HCT116 (cell line): ENCODE measurements around the gene ZNF423. TPM values are rescaled to one million over a fixed set of nuclear protein-coding genes. Genes with fewer than 3 reads are reported as not detected.

Experiments used
- ATAC-seq: fragments of 200-7000 bp; cut with Tn5 transposase; 2 replicates; pipeline ENCODE4 v1.9.1; 2020; ENCODE audit warnings: mild to moderate bottlenecking, moderate library complexity
- BruUV-seq: library from RNA; stranded (reverse); fragments of 400-500 nt; replicated peaks from 2 replicates; lab custom pipeline; 2021; lab: Mats Ljungman, UMichigan
- CTCF ChIA-PET: fragments of 300-600 bp; sonication (Branson Sonifier 250); formaldehyde crosslinking; loops from one replicate; lab custom pipeline; 2021; ENCODE audit warnings: antibody characterized with exemption; lab: Charles Lee
- POLR2A ChIA-PET: fragments of 300-600, 350-600 bp; sonication (Branson Sonifier 250); formaldehyde crosslinking; loops from one replicate; lab custom pipeline; 2021; ENCODE audit warnings: antibody characterized with exemption; lab: Charles Lee
- RAD21 ChIA-PET, 2 experiments: fragments of 300-600 bp; sonication (Branson Sonifier 250); formaldehyde crosslinking; loops; one replicate each; lab custom pipeline; 2023; ENCODE audit warnings: low total read pairs in 2 of 2; ENCODE audit not compliant: uncharacterized antibody in 2 of 2, unreplicated experiment in 2 of 2, low non-redundant PET in 1 of 2; lab: Charles Lee
- DNase-seq: peaks from one replicate; pipeline ENCODE4 v3.0.0-alpha.2; 2010; ENCODE audit warnings: low read depth, low spot score
- H2AFZ ChIP-seq: fragments of 200-600 bp; shearing (Covaris generic), sonication (generic); 2 replicates; pipeline ENCODE4 v1.6.1; 2017; ENCODE audit warnings: low read depth, mixed run types, mixed read lengths, antibody characterized with exemption, low read length; ENCODE audit not compliant: poor library complexity, severe bottlenecking
- H3K27ac ChIP-seq: 2 replicates; pipeline ENCODE4 v1.5.1; 2012; ENCODE audit warnings: low read depth, low read length
- H3K27me3 ChIP-seq: fragments of 200-600 bp; sonication (generic); 2 replicates; pipeline ENCODE4 v1.6.1; 2016; ENCODE audit warnings: mixed run types, low read length, mixed read lengths; ENCODE audit not compliant: insufficient read depth
- H3K36me3 ChIP-seq, 2 experiments: fragments of 200-500 bp in 1 of 2; fragments of 200-600 bp in 1 of 2; sonication (Bioruptor generic) in 1 of 2; sonication (generic) in 1 of 2; 2 replicates each; pipeline versions ENCODE4 v1.5.1 to v1.6.1; 2014 to 2016; ENCODE audit warnings: low read length in 2 of 2, inconsistent platforms in 1 of 2, mixed read lengths in 1 of 2, mixed run types in 1 of 2; ENCODE audit not compliant: insufficient read depth in 2 of 2, control insufficient read depth in 1 of 2
- H3K4me1 ChIP-seq, 2 experiments: fragments of 200-600 bp in 1 of 2; sonication (generic) in 1 of 2; 2 replicates each; pipeline versions ENCODE4 v1.5.1 to v1.6.1; 2012 to 2017; ENCODE audit warnings: low read length in 2 of 2, inconsistent platforms in 1 of 2, mild to moderate bottlenecking in 1 of 2, mixed read lengths in 1 of 2, mixed run types in 1 of 2, moderate library complexity in 1 of 2; ENCODE audit not compliant: insufficient read depth in 2 of 2, control insufficient read depth in 1 of 2
- H3K4me2 ChIP-seq: fragments of 200-600 bp; sonication (generic); 2 replicates; pipeline ENCODE4 v1.6.1; 2017; ENCODE audit warnings: mixed run types, low read length, mixed read lengths
- H3K4me3 ChIP-seq, 2 experiments: fragments of 200-600 bp in 1 of 2; sonication (generic) in 1 of 2; replicated peaks in 1 of 2; 2 replicates each; pipeline ENCODE4 v1.5.1; 2011 to 2016; ENCODE audit warnings: low read length in 2 of 2, control low read depth in 1 of 2, low read depth in 1 of 2, mild to moderate bottlenecking in 1 of 2, mixed read lengths in 1 of 2, mixed run types in 1 of 2
- H3K79me2 ChIP-seq: fragments of 200-600 bp; sonication (generic); 2 replicates; pipeline ENCODE4 v1.6.1; 2017; ENCODE audit warnings: mild to moderate bottlenecking, mixed run types, low read length, moderate library complexity, mixed read lengths; ENCODE audit not compliant: insufficient read depth
- H3K9ac ChIP-seq: fragments of 200-600 bp; sonication (generic); 2 replicates; pipeline ENCODE4 v1.6.1; 2016; ENCODE audit warnings: low read length, mixed read lengths
- H3K9me2 ChIP-seq: fragments of 200-600 bp; sonication (generic), shearing (Covaris generic); 2 replicates; pipeline ENCODE4 v1.6.1; 2017; ENCODE audit warnings: mixed run types, mild to moderate bottlenecking, moderate library complexity; ENCODE audit not compliant: insufficient read depth
- H3K9me3 ChIP-seq, 2 experiments: fragments of 200-500 bp in 1 of 2; fragments of 200-600 bp in 1 of 2; sonication (Bioruptor generic) in 1 of 2; sonication (generic) in 1 of 2; 2 replicates each; pipeline ENCODE4 v1.6.1; 2014 to 2017; ENCODE audit warnings: low read length in 2 of 2, mixed read lengths in 2 of 2, inconsistent platforms in 1 of 2, low read depth in 1 of 2, mild to moderate bottlenecking in 1 of 2, mixed run types in 1 of 2, moderate library complexity in 1 of 2; ENCODE audit not compliant: control insufficient read depth in 1 of 2, insufficient read depth in 1 of 2
- H4K20me1 ChIP-seq: fragments of 200-600 bp; sonication (generic), shearing (Covaris generic); 2 replicates; pipeline ENCODE4 v1.6.1; 2017; ENCODE audit warnings: mixed run types, mild to moderate bottlenecking, moderate library complexity; ENCODE audit not compliant: insufficient read depth
- CBX3 ChIP-seq: IDR thresholded peaks from 2 replicates; pipeline ENCODE4 v1.6.1; 2012; ENCODE audit warnings: low read depth
- CEBPB ChIP-seq: IDR thresholded peaks from 2 replicates; pipeline ENCODE4 v1.6.1; 2012; ENCODE audit warnings: low read depth
- ELF1 ChIP-seq: IDR thresholded peaks from 2 replicates; pipeline ENCODE4 v1.6.1; 2012; ENCODE audit warnings: low read depth, borderline replicate concordance
- EZH2phosphoT487 ChIP-seq: fragments of 200-600 bp; IDR thresholded peaks from 2 replicates; pipeline ENCODE4 v1.6.1; 2018; ENCODE audit warnings: antibody characterized with exemption, borderline replicate concordance
- JUND ChIP-seq: IDR thresholded peaks from 2 replicates; pipeline ENCODE4 v1.6.1; 2012
- POLR2A ChIP-seq: IDR thresholded peaks from 2 replicates; pipeline ENCODE4 v1.7.0; 2011; ENCODE audit warnings: borderline replicate concordance; ENCODE audit not compliant: insufficient read depth, insufficient read length; ENCODE audit errors: extremely low read depth
- RAD21 ChIP-seq: IDR thresholded peaks from 2 replicates; pipeline ENCODE4 v1.6.1; 2012; ENCODE audit warnings: low read depth, mild to moderate bottlenecking
- REST ChIP-seq: IDR thresholded peaks from 2 replicates; pipeline ENCODE4 v1.6.1; 2012; ENCODE audit warnings: low read depth
- SIN3A ChIP-seq: IDR thresholded peaks from 2 replicates; pipeline ENCODE4 v1.6.1; 2012; ENCODE audit warnings: low read depth
- SRF ChIP-seq: IDR thresholded peaks from 2 replicates; pipeline ENCODE4 v1.6.1; 2012; ENCODE audit warnings: low read depth
- TCF7L2 ChIP-seq: IDR thresholded peaks from 2 replicates; pipeline ENCODE4 v1.7.0; 2011; ENCODE audit warnings: borderline replicate concordance, inconsistent platforms; ENCODE audit not compliant: insufficient read depth, insufficient read length; ENCODE audit errors: extremely low read depth
- YY1 ChIP-seq: IDR thresholded peaks from 2 replicates; pipeline ENCODE4 v1.6.1; 2011; ENCODE audit warnings: low read length, low read depth, moderate library complexity, mild to moderate bottlenecking; ENCODE audit not compliant: insufficient replicate concordance; ENCODE audit errors: extremely low read depth
- ZBTB33 ChIP-seq: IDR thresholded peaks from 2 replicates; pipeline ENCODE4 v1.6.1; 2011; ENCODE audit warnings: mild to moderate bottlenecking, low read length, moderate library complexity; ENCODE audit not compliant: insufficient replicate concordance; ENCODE audit errors: extremely low read depth
- ZFX ChIP-seq: fragments of 450-650 bp; IDR thresholded peaks from 2 replicates; pipeline ENCODE4 v1.6.1; 2017
- intact Hi-C: fragments of 100-400 bp; cut with micrococcal nuclease; formaldehyde crosslinking; loops from 2 replicates; pipeline ENCODE4 v1.10.0; 2022
- total RNA-seq: library from RNA; stranded (reverse); gene quantifications from one replicate; pipeline ENCODE4 v1.2.1, GENCODE V29; 2021; ENCODE audit not compliant: unreplicated experiment
- TF ChIP-seq, protein P1 (sequence below): IDR thresholded peaks from 2 replicates; pipeline ENCODE4 v1.6.1; 2012

The ZNF423 gene
- total RNA-seq, 1 experiment from 2014 or later = 0.22 TPM

DNA sequence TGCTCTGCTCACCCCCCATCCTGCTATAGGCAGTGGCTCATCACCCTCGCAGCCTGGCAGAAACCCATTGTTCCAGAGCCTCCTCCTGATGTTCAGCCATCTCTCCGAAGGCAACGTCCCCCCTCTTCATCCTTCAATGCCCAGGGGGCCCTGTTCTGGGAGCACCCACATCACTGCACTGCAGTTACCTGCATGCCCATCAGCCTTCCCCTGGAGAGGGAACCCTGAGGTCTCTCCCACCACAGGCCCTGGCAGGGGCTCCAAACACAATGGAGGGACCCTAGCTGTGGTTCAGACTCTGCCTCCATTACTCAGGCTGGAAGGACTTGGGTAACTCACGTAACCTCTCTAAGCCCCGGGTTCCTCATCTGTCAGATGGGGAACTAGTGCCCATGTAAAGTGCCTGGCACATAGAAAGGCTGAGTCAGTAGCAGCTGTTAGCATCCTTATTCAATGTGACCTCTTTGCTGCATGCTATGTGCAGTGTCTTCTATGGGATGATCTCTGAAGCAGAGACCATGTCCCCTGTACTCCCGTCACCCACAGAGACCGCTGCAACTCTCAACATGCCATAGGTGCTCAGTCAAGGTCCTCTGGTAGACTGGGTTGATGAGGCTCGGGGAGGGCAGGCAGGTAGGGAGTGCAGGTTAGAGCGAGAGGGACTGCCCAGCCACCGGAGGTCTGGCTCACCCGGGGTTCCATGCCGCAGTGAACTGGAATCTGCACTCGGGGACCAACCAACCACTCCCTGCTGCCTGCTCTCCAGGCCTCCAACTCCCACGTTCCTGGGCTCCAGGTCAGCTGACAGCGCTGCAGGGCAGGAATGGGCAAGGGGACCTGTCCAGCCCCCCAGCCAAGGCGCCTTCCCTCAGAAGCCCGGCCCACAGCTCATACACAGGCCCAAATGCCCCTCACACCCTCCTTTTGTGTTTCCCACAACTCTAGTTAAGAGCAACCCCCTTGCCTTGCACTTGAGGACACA is 233.2 kb downstream of the ZNF423 start:
- no peaks in the 10 kb centered on the region for H3K79me2 ChIP-seq
- RAD21 ChIA-PET = no interaction called here
- no peaks in the 10 kb centered on the region for H3K9me3 ChIP-seq
- no peak overlapping the region for H3K4me2 ChIP-seq
- H3K4me1 ChIP-seq = peaks cover 16 to 18% of the 10 kb centered on the region in 2 experiments
- H2AFZ ChIP-seq = no peak overlapping the region
- H4K20me1 ChIP-seq = no peaks in the 10 kb centered on the region
- DNase-seq (no peak), ATAC-seq (no peak)
- no peaks in the 10 kb centered on the region for H3K9me2 ChIP-seq
- no peak overlapping the region for H3K27ac ChIP-seq
- no peaks in the 10 kb centered on the region for H3K27me3 ChIP-seq
- POLR2A ChIA-PET = no interaction called here
- CTCF ChIA-PET = no interaction called here
- intact Hi-C loops = no loop called here
- H3K4me3 ChIP-seq = no peak overlapping the region
- no peak overlapping the region for H3K9ac ChIP-seq
- TF ChIP-seq YY1 = no peak
- TF ChIP-seq ZFX = no peak
- TF ChIP-seq RAD21 = no peak
- TF ChIP-seq TCF7L2 = no peak
- BruUV-seq = no TSS peak
- no peaks in the 10 kb centered on the region for H3K36me3 ChIP-seq

- no peaks in the 10 kb centered on the region for H4K20me1 ChIP-seq
- ChIA-PET CTCF (no interaction called here), RAD21 (no interaction called here), POLR2A (no interaction called here)
- no peaks in the 10 kb centered on the region for H3K79me2 ChIP-seq
- no peak overlapping the region for H3K4me3 ChIP-seq
- no peak overlapping the region for H2AFZ ChIP-seq
- no peaks in the 10 kb centered on the region for H3K36me3 ChIP-seq
- H3K9me3 ChIP-seq = no peaks in the 10 kb centered on the region
- peaks cover 16 to 18% of the 10 kb centered on the region in 2 experiments for H3K4me1 ChIP-seq
- ATAC-seq (no peak), DNase-seq (no peak)
- intact Hi-C loops = no loop called here
- H3K27me3 ChIP-seq = no peaks in the 10 kb centered on the region
- BruUV-seq = no TSS peak
- no peak overlapping the region for H3K4me2 ChIP-seq
- no peak overlapping the region for H3K9ac ChIP-seq
- no peaks in the 10 kb centered on the region for H3K9me2 ChIP-seq
- H3K27ac ChIP-seq = no peak overlapping the region
- TF ChIP-seq SRF (no peak), CEBPB (no peak), SIN3A (no peak), EZH2phosphoT487 (no peak), ZBTB33 (no peak), TCF7L2 (no peak), ELF1 (no peak), ZFX (no peak), POLR2A (no peak), REST (no peak), JUND (no peak), CBX3 (no peak)
- TF ChIP-seq, protein P1, sequence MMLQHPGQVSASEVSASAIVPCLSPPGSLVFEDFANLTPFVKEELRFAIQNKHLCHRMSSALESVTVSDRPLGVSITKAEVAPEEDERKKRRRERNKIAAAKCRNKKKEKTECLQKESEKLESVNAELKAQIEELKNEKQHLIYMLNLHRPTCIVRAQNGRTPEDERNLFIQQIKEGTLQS = no peak
Observed at GRCh38 chr16:49622084-49622390, 233.9 kb downstream of the ZNF423 start.
